GM12875 (cell line): ENCODE data around the gene H2BK1.

Experiments
- H3K4me3 ChIP-seq: one replicate; pipeline ENCODE4 v1.5.1; 2011; ENCODE audit warnings: low read depth, low read length, control low read depth
- TF ChIP-seq, protein P1 (sequence below): IDR thresholded peaks from 2 replicates; pipeline ENCODE4 v1.5.1; 2011; ENCODE audit warnings: low read depth, mild to moderate bottlenecking, control low read depth, inconsistent platforms, low read length, moderate library complexity, borderline replicate concordance; ENCODE audit not compliant: insufficient read depth

H2BK1 gene

DNA sequence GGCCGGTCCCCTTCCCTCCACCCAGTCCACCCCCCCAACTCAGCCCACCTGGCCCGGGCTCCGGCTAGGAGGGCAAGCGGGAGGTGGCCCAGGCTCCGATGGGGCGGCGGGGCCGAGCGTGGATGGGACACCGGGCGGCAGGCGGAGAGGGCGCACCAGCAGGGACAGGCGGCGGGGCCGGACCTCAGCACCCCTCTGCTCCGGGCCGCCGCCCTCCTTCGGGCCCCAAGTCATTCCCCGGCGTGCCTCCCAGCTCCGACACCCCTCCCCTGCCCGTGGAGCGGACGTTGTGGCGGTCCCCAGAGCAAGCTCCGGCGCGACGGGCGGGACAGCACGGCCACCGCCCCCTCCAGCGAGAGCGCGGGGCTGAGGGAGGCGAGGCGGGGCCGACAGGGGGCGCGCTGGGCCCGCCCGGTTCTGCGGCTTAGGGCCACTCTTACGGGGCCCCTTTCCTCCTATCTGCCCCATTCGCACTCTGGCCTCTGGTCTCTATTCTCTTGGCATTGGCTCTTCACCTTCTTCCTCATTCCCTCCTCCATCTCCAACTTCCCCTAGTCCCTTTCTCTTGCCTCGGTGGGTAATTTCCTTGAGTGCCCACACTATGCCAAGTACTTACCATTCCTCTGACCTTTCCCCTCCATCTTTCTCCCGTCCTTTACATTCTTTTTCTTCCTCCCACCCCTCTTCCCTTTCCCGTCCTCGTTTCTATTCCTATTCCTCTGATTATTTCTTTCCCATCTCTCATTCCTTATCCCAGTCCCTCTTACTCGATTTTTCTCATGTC lies 42.1 kb downstream of the H2BK1 start:
- H3K4me3 ChIP-seq: no peak overlapping the region
- TF ChIP-seq, protein P1, sequence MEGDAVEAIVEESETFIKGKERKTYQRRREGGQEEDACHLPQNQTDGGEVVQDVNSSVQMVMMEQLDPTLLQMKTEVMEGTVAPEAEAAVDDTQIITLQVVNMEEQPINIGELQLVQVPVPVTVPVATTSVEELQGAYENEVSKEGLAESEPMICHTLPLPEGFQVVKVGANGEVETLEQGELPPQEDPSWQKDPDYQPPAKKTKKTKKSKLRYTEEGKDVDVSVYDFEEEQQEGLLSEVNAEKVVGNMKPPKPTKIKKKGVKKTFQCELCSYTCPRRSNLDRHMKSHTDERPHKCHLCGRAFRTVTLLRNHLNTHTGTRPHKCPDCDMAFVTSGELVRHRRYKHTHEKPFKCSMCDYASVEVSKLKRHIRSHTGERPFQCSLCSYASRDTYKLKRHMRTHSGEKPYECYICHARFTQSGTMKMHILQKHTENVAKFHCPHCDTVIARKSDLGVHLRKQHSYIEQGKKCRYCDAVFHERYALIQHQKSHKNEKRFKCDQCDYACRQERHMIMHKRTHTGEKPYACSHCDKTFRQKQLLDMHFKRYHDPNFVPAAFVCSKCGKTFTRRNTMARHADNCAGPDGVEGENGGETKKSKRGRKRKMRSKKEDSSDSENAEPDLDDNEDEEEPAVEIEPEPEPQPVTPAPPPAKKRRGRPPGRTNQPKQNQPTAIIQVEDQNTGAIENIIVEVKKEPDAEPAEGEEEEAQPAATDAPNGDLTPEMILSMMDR: peak; percentile 82

DNA sequence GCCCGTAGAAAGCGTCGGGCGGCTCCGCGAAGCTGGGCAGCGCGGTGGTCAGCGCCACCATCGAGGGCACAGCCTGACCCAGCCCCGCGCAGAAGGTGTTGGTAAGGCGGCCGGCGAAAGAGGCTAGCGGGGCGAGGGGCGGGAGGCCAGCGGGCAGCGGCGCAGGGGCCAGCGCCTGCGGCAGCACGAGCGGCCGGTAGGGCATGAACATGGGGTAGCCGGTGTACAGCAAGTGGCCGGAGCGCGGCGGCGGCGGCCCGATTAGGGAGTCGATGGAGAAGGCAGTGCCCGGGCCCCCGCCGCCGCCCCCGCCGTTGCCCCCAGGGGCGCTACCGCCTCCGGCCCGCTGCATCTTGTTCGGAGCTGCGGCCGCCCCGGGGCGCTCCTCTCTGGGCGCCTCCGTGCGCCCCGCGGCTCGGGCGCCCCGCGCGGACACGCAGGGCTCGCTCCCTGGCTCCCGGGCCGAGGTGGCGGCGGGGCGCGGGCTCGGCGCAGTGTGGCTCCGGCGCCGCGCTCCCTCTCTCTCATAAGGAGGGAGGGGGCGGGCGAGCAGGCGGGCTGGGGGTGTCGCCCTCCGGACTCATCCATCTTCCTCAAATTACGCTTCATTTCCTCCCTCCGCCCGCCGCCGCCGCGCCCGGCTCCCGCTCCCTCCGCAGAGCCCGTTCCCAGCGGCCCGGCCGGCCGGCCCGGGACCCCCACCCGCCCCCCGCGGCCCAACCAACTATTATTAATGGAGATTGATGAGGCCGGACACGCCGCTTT lies 42.9 kb downstream of the H2BK1 start, which contains the start of gene GBX1:
GBX1 (minus strand) TSS at position 498 of the 765 bp plus-strand sequence; CDS start at position 352, 146 bp downstream.
- TF ChIP-seq, protein P1: no peak
- H3K4me3 ChIP-seq: no peak within 1 kb of the TSS

- TF ChIP-seq, protein P1: no peak
- no peak overlapping the region for H3K4me3 ChIP-seq
These were observed 43.6 kb downstream of the H2BK1 start for GRCh38 chr7:151166629-151167196.

- H3K4me3 ChIP-seq: no peak overlapping the region
- TF ChIP-seq, protein P1: no peak
These were observed 48.5 kb downstream of the H2BK1 start for GRCh38 chr7:151161757-151162156.
